ENCODE measurements around the gene NEU2.
A peak's percentile ranks its signal among the peaks of the same experiment; 100 is the strongest.

The NEU2 gene

DNA sequence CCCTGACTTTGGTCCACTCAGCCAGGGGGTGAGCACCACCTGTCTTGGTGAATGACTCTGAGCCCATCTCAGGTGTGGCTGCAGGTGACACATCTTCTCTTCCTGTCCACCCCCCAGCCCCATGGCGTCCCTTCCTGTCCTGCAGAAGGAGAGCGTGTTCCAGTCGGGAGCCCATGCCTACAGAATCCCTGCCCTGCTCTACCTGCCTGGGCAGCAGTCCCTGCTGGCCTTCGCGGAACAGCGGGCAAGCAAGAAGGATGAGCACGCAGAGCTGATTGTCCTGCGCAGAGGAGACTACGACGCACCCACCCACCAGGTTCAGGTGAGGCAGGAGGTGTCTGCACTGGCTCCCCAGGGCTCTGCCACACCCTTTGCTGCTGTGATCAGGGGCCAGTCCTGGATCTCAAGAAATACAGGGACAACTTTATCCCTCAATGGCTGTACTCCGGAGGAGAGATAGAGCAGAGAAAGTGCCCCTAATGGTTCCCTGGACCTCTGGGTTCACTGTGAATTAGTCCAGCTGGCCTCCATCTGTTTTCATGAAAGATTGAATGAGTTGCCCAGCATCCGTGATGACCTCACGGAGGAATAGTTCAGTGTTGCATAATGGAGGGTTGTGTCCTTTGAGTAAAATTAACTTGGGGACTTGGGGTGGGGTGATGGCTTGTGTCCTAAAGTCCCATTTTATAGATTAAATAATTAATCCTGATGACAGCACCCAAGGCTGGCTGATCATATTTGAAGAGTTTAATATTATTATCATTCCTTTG lies at the start of gene NEU2:
Gene NEU2 (plus strand): TSS at position 122 of the 770 bp plus-strand sequence. CDS start 0 bp downstream, at position 122.
- FAIRE-seq, result no peak

DNA sequence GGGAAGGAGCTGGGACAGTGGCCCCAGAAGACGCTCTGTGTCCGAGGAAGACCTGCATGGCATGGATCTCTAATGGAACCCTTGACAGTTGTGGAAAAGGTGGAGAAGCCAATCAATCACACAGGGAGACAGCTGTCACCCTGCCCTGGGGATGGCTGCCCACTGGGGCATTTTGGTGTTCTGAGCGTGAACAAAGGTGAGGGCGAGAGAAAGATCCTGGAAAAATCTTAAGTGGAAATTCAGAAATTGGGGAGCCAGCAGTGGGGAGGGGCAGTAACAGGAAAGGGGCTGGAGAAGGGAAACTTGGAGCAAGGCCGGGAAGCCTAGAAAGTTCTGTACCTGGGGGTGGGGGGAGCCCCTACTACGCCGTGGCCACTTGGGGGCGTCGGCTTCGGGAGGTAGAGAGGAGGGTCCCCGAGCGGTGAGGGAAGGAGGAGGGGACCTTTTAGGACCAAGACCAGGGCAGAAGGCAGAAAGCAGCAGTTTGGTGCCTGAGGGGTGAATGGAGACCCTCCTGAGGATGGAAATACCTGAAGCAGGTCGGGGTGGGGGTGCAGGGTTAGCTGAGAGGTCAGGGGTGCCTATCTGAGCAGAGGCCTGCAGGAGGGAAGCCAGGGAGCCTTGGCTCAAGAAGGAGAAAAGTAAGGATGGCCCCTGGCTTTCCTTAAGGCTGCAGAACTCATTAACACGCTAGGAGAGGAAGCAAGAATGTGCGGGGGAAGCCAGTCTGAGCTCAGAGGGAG lies 49.4 kb upstream of the NEU2 start:
- FAIRE-seq, result no peak

DNA sequence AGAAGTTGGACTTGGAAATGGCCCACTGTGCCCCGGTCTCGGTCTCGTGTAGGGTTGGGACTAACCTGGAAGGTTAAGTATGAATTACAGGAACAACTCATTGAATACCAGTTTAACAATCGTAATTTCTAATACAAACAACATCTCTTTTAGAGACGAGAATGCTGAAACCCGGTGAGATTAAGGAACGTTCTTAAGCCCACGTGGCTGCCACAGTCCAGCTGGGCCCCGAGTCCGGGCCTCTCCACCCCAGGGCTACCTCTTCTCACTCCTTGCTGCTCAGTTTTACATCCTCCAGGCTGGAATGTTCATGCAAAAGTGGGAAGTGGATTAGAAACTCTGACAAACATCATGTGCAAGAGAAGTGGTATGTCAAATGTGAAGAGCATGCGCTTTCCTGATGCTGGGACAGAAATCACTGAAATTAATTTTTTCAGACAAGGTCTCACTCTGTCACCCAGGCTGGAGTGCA lies 48.8 kb upstream of the NEU2 start:
- FAIRE-seq, result no peak

DNA sequence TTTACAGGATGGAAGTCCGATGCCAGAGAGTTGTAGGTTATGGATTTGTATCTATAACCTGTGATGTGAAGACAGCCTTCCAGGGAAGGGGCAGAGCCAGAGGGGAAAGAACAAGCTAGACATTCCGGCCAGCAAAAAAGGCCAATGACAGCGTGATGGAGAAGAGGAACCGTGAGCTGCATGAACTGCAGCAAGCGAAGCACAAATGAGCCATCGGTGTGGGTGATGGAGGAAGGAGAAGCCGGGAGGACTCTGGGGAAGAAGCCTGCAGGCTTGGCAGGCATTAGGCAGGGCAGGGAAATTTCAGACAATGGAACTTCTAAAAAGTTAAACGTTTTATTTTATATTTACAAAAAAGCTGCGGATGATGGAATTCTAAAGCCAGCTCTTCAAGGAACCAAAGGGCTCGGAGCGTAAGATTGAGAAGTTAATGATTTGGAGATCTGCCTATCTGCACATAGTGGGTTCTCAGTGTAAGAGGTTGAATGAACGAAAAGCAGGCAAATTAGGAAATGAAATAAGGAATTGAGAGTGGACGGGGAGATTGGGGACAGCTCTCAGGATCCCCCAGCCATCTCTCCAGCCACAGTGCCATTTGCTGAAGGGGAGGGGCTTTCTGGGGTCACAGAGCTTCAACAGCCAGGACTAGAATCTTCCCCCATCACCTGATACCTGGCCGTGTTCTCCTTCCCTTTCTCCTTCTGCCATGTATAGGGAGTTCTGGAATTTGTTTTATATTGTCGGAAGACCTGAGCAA lies 47.8 kb upstream of the NEU2 start:
- FAIRE-seq, result no peak

DNA sequence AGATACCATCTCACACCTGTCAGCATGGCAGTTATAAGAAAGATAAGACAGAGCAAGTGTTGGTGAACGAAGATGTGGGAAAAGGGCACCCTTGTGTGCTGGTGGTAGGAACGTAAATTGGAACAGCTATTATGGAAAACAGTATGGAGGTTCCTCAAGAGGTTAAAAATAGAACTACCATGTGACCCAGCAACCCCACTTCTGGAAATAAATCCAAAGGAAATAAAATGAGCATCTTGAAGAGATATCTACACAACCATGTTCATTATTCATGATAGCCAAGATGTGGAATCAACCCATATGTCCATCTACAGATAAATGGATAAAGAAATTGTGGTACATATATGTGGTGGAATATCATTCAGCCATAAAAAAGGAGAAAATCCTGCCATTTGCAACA lies 46.3 kb upstream of the NEU2 start:
- no peak for FAIRE-seq

DNA sequence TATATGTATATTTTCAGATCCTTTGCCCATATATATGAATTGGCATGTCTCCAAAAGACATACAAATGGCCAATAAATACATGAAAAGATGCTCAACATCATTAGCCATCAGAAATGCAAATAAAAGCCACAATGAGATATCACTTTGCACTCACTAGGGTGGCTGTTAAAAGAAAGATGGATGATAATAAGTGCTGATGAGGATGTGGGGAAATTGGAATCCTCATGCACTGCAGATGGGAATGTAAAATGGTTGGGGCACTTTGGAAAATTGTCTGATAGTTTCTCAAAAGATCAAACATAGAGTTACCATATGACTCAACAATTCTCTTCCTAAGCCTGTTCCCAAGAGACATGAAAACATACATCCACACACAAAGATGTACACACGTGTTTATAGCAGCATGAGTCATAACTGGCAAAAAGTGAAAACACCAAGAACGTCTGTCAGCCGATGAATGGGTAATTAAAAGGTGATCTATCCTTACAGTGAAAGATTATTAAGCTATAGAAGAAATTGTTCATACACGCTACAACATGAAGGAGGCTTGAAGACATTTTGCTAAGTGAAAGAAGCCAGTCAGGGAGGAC lies 39.1 kb upstream of the NEU2 start:
- FAIRE-seq, result no peak

DNA sequence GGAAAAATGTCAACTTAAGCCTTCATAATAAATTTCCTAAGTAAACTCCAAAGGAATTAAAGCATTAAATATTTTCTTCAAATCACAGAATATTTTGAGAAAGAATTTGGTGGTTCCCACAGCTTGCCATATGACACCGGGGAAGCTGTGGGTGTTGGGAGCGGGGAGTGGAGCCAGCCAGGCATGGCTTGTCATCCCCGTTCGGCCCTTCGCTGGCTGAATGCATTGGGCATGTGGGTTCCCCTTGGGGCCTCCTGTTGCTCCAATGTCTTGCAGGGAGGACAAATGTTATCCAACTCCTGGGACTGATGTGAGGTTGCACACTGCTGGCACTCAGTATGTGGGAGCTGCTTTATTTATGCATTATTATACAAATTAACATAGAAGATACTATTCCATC lies 38.0 kb upstream of the NEU2 start:
- no peak for FAIRE-seq

DNA sequence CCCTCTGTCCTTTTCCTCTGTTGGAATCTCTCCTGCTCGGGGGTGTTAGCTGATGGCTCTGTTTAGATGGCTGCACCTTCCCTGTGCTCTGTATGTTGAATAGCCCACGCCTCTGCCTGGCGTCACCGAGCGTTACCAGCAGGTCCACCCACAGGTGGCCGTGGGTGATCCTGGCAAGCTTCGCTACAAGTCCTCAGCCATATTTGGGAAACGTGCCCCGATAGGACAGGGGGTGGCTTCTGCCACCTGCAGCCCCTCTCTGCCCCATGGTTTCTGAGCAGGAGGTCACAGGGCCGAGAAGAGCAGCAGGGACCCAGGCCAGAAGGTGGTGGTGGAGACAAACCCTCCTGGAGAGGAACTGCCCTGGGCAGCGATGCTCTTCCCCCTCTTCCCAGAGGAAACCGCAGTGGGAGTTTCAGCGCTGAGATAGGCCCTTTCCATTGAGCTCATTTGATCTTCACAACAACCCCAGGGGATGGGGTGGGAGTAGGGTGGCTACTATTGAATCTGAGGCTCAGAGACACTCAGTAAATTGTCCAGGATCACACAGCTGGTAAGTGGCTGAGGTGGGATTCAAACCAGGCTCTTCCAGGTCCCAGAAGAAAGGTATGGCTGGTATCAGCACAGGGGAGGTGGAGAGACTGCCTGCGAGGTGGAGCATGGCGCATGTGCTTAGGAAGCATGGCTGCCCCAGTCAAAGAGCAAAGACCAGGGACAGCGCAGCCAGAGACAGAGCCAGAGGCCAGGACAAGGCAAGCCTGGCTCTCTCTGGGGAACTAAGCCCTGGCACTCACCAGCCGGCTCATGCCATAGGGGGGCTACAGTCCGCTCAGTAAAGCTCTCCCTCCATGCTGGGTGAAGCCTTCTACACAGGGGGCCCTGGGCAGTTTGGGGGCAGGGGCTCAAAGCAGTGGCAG lies 34.5 kb upstream of the NEU2 start:
- no peak for FAIRE-seq

DNA sequence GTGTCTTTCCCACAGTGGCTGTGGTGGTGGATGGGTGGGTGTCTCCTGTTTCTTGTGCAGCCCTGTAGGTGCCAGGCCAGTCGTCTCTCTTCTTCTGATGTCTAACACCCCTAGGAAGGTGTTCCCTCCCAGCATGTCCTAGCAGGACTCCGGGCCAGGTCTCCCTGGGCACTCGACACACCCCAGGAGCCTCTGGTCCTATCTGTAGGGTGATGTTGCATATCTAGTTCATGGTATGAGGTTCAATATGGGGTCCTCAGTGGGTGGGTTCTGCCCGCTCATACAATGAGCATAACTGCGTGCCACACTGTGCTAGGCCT lies 33.8 kb upstream of the NEU2 start:
- FAIRE-seq, result no peak

DNA sequence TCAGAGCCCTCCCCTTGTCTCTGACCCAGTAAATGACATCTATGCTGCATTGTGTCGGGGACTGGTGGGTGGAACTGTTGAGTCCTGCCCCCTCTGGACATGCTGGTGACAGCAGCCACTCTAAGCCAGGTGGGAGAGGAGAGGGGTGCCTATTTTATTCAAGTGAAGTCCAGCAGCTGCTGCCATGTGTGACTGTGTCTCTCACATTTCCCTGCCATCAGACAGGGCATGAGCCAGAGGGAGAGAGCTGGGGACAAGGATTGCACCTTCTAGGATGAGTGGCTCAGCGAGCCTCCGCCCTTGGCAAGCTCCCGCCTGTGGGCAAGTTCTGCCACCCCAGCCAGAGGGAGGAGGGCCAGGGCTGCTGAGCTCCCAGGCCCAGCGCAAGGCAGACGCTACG lies 33.1 kb upstream of the NEU2 start:
- no peak for FAIRE-seq

DNA sequence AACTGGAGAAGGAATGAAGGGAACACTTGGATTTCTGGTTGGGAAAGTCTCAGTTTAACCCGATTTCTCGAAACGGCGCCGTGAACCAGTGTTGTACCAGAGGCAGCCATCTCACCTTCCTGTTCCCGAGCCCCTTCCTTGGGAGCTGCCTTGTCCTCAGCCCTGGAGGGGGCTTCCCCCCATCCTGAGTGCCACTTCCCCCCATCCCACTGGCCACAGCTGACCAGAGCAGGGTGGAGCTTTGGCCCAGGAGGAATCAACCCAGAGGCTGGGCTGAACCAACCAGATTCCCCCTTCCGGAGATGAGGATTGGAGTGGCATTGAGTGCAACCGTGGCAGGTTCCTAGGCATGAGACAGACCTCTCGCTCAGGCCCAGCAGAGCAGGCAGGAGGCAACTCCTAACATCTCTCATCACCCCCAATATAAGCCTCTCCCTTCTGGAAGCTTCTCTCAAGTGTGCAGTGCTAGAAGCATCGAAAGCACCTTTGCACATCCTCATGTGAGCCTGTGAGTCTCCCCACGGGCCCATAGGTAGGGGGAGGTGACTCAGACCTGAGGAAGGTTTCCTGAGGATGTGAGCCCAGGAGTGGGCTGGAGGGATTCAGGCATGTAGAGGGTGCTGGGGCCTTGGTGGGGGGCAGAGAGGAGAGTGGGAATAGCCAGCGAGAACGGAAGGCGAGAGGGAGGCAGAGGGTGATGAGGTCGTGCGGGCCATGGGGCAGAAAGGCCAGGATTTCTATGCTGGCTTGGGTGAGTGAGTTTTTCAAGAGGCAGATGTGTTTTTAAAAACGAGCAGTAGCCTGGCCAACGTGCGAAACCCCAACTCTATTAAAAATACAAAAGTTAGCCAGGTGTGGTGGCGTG lies 31.4 kb upstream of the NEU2 start:
- FAIRE-seq, result no peak

DNA sequence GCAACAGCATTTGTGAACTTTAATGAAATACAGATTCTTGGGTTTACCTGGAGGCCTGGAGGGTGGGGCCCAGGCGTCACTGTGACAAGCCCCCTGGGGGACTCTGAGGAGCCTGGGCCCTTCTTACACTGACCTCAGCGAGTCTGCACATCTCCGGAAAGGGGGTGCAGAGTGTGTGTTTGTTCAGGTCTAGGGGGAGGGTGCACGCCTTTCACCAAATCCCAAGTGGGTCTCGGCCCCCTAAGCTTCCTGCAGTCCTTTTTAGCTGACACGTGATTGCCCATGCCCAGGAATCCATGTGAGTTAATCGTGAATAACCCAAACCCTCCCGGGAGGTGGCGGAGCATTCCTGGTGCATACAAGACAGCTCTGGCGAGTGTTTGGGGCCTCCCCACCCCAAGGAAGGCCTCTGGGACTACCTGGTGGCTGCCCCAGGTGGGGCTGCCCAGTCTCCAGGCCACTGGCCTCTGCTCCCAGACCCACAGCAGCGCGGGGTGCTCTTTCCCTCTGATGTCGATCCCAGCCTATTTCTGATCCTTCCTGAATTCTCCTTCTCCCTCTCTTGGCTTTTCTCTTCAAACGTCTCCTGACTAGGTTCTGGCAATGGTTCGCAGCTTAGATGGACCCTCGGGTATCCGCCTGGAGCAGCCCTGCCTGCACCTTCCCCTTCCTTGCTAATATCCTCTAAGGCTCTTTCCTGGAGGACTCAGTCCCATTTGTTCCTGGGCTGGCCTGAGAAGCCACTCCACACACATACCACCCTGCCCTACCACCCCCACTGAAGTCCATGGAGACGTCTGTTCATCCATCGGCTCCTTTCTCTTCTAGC lies 29.4 kb upstream of the NEU2 start:
- FAIRE-seq, result no peak

DNA sequence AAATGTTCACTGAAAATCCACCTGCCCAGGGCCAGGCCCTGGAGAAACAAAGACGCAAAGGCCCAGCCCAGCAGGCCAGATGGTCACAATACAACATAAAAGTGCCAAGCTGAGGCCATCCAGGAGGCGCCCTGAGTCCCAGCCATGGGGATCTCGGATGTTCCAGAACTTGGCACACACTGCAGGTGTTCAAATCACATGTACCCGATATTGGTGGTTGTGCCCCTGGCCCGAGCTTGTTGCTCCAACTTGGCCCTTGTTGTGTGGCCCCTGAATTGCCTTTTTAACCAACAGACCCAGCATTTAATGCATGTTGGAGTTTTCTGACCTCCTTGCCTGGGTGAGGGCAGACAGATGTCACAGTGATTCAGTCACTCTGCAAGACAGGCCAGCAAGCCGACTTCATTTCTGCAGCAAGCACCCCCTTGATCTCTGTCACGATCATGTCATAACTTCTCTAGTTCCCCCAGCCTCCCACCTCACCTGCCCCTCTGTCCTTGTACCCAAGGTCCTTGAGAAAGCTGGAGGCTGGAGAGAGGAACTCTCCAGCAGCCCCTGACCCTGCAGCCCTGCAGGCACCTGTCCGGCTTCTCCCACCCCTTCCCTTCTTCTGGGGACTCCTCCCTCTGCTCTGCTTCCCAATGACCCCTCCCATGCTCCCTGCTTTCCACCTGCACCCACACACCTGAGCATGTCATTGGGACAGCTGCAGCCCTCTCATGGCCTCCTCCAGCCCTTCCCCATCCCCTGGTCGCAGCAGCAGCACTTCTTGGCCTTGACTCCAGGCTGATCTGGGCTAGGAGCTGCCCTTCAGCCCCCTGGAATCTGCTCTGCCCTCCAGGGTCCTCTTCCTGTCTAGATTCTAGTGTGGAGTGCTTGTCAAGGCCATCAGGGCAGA lies 28.6 kb upstream of the NEU2 start:
- FAIRE-seq, result no peak

DNA sequence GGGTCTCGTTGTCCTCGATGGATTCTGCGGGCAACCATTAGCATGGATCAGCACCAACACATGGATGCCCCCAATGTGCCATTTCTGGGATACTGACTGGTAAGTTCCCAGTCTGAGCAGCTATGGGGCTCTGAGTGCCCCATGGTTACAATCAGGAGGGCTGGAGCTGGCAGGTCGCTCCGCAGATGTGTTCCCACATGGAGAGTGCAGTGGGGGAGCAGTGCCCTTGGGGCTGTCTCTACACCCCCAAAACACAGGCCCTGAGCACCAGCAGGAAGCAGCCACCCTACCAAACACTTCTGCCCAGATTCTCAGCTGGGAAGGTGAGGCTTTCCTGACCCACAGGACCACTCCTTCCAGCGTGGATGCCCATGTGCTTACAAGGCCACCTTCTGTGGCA lies 27.4 kb upstream of the NEU2 start:
- FAIRE-seq, result no peak

DNA sequence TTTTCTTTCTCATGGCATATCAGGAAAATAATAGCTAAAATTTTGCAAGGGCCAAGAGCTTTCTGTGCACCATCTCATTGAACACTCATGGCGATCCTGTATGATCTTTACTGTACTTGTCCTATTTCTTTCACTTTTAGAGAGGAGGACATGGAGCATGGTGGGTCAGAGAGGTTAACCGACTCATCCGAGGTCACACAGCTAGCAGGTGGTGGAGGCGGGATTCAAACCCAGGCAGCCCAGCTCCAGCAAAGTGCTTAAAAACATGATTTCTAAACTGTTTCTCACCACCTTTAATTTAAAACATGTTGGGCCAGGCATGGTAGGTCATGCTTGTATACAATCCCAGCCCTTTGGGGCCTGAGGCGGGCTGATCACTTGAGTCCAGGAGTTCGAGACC lies 25.8 kb upstream of the NEU2 start:
- no peak for FAIRE-seq

DNA sequence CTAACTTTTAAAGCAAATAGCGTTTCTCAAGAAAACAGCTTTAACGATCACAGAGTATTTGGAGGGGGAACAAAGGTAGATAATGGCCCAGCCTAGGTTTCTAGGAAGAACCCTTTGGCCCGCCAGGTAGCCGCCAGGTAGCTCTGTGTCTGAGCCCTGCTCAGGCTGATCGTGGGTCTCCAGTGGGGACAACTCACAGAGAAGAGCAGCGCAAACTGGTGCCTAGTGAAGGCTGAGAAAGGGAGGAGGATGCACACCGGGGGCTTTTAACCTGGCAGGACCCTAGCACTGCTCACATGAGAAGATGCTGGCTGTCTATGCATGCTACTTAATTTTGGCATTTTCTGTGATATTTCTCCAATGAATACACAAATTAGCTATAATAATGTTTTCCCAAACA lies 25.2 kb upstream of the NEU2 start:
- FAIRE-seq, result no peak

DNA sequence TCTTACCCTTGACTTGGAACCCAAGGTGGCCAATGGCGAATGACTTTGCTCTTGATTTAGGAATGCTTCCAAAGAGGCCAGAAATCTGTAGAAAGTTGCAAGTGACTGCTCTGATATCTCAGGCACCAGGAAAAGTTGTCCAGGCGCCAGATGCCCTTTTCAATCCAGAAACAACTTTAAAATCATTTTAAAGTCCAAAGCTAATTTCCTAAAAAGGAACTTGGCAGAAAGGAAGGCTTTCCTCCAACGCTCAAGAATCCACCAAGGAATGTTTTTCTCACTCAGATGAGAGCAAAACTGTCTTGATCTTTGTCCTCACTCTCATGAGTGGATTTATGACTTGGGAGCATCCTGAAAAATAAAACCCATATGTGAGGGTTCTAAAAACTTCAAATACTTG lies 24.7 kb upstream of the NEU2 start:
- peak; percentile 90 for FAIRE-seq

DNA sequence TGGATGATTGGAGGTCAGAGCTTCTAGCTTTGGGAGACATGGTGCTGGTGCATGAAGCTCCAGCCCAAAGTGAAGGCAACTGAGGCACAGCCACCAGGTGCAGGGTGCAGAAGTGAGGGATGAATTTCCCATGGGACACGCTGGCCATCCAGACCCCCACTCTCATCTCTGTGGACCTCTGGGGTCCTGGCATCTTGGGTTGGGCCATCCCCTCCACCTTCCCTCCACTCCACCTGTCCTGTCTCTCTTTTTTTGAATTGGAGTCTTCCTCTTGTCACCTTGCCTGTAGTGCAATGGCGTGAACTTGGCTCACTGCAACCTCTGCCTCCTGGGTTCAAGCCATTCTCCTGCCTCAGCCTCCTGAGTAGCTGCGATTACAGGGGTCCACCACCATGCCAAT lies 22.8 kb upstream of the NEU2 start:
- FAIRE-seq, result no peak

All from endometrium (tissue), 2 donors.